Myocyte (in vitro differentiated cells): Measurements from ENCODE around the gene MYO5A. TPM values are rescaled to one million over a fixed set of nuclear protein-coding genes. Genes with fewer than 3 reads are reported as not detected.
"Not testable (repeated sequence)": the region's sequence is repeated elsewhere in the genome, so short reads cannot be mapped to it uniquely, and the experiment has no call there.

Experiments
- DNase-seq: peaks from one replicate; pipeline ENCODE4 v3.0.0-alpha.2; 2012; ENCODE audit warnings: low read depth
- total RNA-seq: library from RNA; depleted of rRNA; stranded (reverse); fragments of >200 nt; gene quantifications from 2 replicates; pipeline ENCODE4 v1.2.3, GENCODE V29; 2014

MYO5A gene
- total RNA-seq, 1 donor from 2014 or later = 30.1 TPM

- no peak for DNase-seq
Measured at GRCh38 chr15:52294881-52295420, 233.7 kb downstream of the MYO5A start.

GRCh38 chr15:52292780-52293392 is 235.8 kb downstream of the MYO5A start:
- DNase-seq = no peak

- no peak for DNase-seq
Measured at GRCh38 chr15:52291204-52291603, 237.5 kb downstream of the MYO5A start.

- no peak for DNase-seq
Measured at GRCh38 chr15:52290800-52291199, 237.9 kb downstream of the MYO5A start.

GRCh38 chr15:52290329-52290728 is 238.4 kb downstream of the MYO5A start:
- no peak for DNase-seq

- DNase-seq = peak; percentile 77
Measured at GRCh38 chr15:52289629-52290081, 239.0 kb downstream of the MYO5A start.

GRCh38 chr15:52288986-52289385 is 239.7 kb downstream of the MYO5A start:
- DNase-seq = no peak

- DNase-seq = peak; percentile 56
Measured at GRCh38 chr15:52288051-52288942, 240.4 kb downstream of the MYO5A start.

- DNase-seq = no peak
Measured at GRCh38 chr15:52287114-52287513, 241.6 kb downstream of the MYO5A start.

- not testable (repeated sequence) for DNase-seq
Measured at GRCh38 chr15:52285941-52286340, 242.7 kb downstream of the MYO5A start.

GRCh38 chr15:52284164-52284563 is 244.5 kb downstream of the MYO5A start:
- DNase-seq = no peak

GRCh38 chr15:52283281-52283680 is 245.4 kb downstream of the MYO5A start:
- no peak for DNase-seq

GRCh38 chr15:52282418-52282817 is 246.3 kb downstream of the MYO5A start:
- DNase-seq = no peak

- DNase-seq = no peak
Measured at GRCh38 chr15:52281085-52282035, 247.3 kb downstream of the MYO5A start.

- no peak for DNase-seq
Measured at GRCh38 chr15:52280326-52281084, 248.2 kb downstream of the MYO5A start.

- DNase-seq = no peak
Measured at GRCh38 chr15:52278636-52279367, 249.9 kb downstream of the MYO5A start.

- peak; percentile 44 for DNase-seq
Measured at GRCh38 chr15:52278135-52278534, 250.5 kb downstream of the MYO5A start.

GRCh38 chr15:52277575-52277974 is 251.1 kb downstream of the MYO5A start:
- no peak for DNase-seq

- DNase-seq = no peak
Measured at GRCh38 chr15:52276256-52276770, 252.4 kb downstream of the MYO5A start.
